ENCODE measurements around the gene RNF207. TPM values are rescaled to one million over a fixed set of nuclear protein-coding genes. Genes with fewer than 3 reads are reported as not detected.

RNF207 gene
- total and polyA plus RNA-seq, 2 of the 13 experiments (the other 11 are each of a cell fraction or from before 2014, with no cell fraction given): 9.8 to 15.9 TPM

- TF ChIP-seq ZBTB4 (CRISPR knock-in tag; IDR thresholded peaks at IDR 0.05; ENCODE audit: borderline replicate concordance) (no peak), ZNF414 (CRISPR knock-in tag; IDR thresholded peaks at IDR 0.05) (peak; percentile 94), ZNF883 (CRISPR knock-in tag; IDR thresholded peaks at IDR 0.05; ENCODE audit: not compliant biosample characterization) (peak; percentile 43), ZNF644 (CRISPR knock-in tag; IDR thresholded peaks at IDR 0.05; ENCODE audit: low read depth) (no peak), ZNF317 (CRISPR knock-in tag; IDR thresholded peaks at IDR 0.05) (peak; percentile 73), HOXD1 (CRISPR knock-in tag; IDR thresholded peaks at IDR 0.05) (peak; percentile 59; the same call in 1 of the 2 replicates), MATR3 (CRISPR knock-in tag; IDR thresholded peaks at IDR 0.05) (no peak), ZNF274 (CRISPR knock-in tag; IDR thresholded peaks at IDR 0.05) (peak; percentile 88; the same call in 1 of the 2 replicates), KAT2B (IDR thresholded peaks at IDR 0.05; ENCODE audit: borderline replicate concordance, low read depth, low read length) (no peak), SATB2 (CRISPR knock-in tag; IDR thresholded peaks at IDR 0.05) (peak; percentile 68; the same call in 1 of the 2 replicates), CREB3 (CRISPR knock-in tag; IDR thresholded peaks at IDR 0.05) (0 out of 2 replicates have a peak, but pooled peaks have one; percentile 56), ZNF431 (CRISPR knock-in tag; IDR thresholded peaks at IDR 0.05; ENCODE audit: borderline replicate concordance, low read depth) (no peak), ZBTB33 (CRISPR knock-in tag; IDR thresholded peaks at IDR 0.05) (no peak), XRCC5 (optimal IDR thresholded peaks at IDR 0.05; ENCODE audit: low read length) (peak; percentile 46), ZNF800 (CRISPR knock-in tag; IDR thresholded peaks at IDR 0.05) (peak; percentile 98), ZNF335 (CRISPR knock-in tag; IDR thresholded peaks at IDR 0.05) (peak; percentile 75), KLF9 (CRISPR knock-in tag; IDR thresholded peaks at IDR 0.05; ENCODE audit: low read depth) (no peak), ZNF329 (CRISPR knock-in tag; IDR thresholded peaks at IDR 0.05; ENCODE audit: low read depth) (peak; percentile 63; the same call in 1 of the 2 replicates)
Measured at GRCh38 chr1:6205849-6206519, at the start of gene RNF207 (continued).
